Measurements from ENCODE around the gene CD74. TPM values are rescaled to one million over a fixed set of nuclear protein-coding genes. Genes with fewer than 3 reads are reported as not detected.

CD74 gene
- total RNA-seq, 1 donor from 2014 or later: 16.1 TPM

- DNase-seq (ENCODE audit: low spot score in 2 of 2, unreplicated experiment in 2 of 2): no peak
- Mint-ChIP-seq H3K4me3 (no peak overlapping the region), H3K27me3 (ENCODE audit: low read depth) (no peaks in the 10 kb centered on the region), H3K9me3 (no peaks in the 10 kb centered on the region), H3K4me1 (no peaks in the 10 kb centered on the region), H3K36me3 (peaks cover 15% of the 10 kb centered on the region), H3K27ac (no peak overlapping the region)
- TF ChIP-seq, protein P1, sequence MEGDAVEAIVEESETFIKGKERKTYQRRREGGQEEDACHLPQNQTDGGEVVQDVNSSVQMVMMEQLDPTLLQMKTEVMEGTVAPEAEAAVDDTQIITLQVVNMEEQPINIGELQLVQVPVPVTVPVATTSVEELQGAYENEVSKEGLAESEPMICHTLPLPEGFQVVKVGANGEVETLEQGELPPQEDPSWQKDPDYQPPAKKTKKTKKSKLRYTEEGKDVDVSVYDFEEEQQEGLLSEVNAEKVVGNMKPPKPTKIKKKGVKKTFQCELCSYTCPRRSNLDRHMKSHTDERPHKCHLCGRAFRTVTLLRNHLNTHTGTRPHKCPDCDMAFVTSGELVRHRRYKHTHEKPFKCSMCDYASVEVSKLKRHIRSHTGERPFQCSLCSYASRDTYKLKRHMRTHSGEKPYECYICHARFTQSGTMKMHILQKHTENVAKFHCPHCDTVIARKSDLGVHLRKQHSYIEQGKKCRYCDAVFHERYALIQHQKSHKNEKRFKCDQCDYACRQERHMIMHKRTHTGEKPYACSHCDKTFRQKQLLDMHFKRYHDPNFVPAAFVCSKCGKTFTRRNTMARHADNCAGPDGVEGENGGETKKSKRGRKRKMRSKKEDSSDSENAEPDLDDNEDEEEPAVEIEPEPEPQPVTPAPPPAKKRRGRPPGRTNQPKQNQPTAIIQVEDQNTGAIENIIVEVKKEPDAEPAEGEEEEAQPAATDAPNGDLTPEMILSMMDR (IDR thresholded peaks at IDR 0.05; ENCODE audit: unreplicated experiment): no peak
These were observed 23.0 kb downstream of the CD74 start for GRCh38 chr5:150389531-150390266.

DNA sequence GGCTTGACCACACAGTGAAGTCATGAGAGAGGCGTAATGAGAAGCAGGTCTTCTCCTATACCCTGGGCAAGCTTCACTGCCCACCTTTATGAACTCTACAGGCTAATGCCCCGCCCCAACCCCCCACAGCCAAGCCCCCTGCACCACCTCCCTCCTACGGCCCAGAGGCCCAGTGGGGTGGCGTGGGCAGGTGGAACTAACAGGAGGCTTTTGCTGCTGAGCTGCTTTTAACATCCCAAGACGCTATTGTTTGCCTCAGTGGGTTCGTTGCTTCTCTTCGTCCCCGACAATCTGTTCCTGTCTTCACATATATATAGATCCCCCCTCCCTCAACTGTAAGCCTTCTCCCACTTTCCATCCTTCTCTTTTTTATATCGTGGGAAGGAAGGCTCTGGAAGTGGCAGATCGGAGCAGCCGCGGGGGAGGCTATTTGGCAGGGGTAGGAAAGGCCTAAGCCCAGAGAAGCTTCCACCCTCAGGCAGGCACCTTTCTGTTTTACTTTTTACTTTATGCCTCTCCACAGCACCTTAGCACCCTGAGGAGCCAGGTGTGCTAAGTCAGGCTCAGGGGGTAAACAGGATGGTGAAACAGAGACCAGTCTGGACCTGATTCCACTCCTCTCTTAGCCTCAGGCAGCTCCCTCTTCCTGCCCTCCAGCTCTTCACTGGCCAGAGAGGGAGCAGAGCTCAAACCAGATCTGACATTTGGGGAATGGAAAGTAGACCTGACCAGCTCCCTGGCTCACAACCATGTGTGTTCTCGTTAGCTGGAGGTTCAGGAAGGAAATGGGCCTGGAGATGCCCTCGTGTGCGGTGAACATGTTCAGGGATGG lies 26.5 kb downstream of the CD74 start:
- Mint-ChIP-seq H3K36me3 (peaks cover 14% of the 10 kb centered on the region), H3K4me1 (no peaks in the 10 kb centered on the region), H3K27me3 (ENCODE audit: low read depth) (no peaks in the 10 kb centered on the region), H3K9me3 (no peaks in the 10 kb centered on the region), H3K4me3 (no peak overlapping the region), H3K27ac (no peak overlapping the region)
- DNase-seq (ENCODE audit: low spot score in 2 of 2, unreplicated experiment in 2 of 2): no peak
- TF ChIP-seq, protein P1 (IDR thresholded peaks at IDR 0.05; ENCODE audit: unreplicated experiment): no peak

DNA sequence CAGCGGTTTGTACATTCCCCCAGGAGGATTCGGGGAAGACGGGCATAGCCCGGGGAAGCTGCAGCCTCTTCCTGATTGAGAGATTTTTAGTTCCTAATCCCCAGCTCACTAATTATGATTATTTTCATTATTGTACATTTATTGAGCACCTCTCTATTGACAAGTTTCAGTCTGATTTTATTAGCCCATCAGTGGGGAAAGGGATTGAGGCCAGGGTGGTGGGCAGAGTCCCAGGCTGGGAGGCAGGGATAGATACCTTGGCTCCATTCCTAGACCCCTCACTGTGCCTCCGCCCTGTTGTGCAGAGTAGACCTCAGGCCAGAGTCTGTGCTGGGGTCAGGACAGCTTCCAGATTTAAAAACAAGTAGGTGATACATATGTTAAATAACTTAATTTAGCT lies 28.0 kb downstream of the CD74 start:
- no peaks in the 10 kb centered on the region for H3K9me3 Mint-ChIP-seq
- no peaks in the 10 kb centered on the region for H3K4me1 Mint-ChIP-seq
- H3K27ac Mint-ChIP-seq: no peak overlapping the region
- no peaks in the 10 kb centered on the region for H3K27me3 Mint-ChIP-seq (ENCODE audit: low read depth)
- H3K4me3 Mint-ChIP-seq: no peak overlapping the region
- peaks cover 18% of the 10 kb centered on the region for H3K36me3 Mint-ChIP-seq
- DNase-seq (ENCODE audit: low spot score in 2 of 2, unreplicated experiment in 2 of 2): no peak
- TF ChIP-seq, protein P1 (IDR thresholded peaks at IDR 0.05; ENCODE audit: unreplicated experiment): no peak

DNA sequence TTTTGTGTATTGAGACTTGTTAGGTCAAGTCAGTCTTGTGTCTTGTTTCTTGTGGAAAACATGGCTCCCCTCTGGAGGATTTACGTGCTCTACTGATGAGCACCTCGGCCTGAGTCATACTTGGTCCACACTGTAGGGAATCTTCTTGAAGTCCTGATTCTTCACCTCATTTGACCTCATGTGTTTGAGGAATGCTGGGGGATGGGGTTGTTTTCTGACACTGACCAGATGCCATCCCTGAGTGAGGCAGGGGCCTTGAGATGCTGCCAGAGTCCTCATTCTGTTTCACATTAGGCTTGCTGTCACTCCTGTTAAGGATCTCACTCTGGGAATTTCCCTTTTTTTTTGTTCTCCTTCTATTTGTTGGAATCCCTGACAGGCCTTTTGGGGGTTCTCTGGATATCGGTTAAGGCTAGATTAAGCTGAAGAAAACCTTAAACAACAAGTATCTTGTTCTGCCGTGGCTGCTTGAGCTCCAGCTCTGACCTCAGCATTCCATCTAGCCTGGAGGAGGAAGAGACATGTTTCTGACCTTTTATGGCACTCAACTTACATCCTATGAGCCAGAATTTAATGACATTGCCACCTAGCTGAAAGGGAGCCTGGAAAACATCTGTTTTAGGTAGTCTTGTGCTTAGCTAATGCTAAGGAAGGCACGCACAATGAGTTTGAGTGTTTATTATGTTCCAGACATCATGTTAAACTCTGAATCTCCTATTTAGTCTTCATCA lies 34.6 kb downstream of the CD74 start:
- Mint-ChIP-seq H3K27me3 (ENCODE audit: low read depth) (no peaks in the 10 kb centered on the region), H3K9me3 (no peaks in the 10 kb centered on the region), H3K36me3 (peaks cover 42% of the 10 kb centered on the region), H3K4me1 (peaks cover 14% of the 10 kb centered on the region), H3K4me3 (no peak overlapping the region), H3K27ac (peak overlapping the region; percentile 85)
- DNase-seq (ENCODE audit: low spot score in 2 of 2, unreplicated experiment in 2 of 2): no peak
- TF ChIP-seq, protein P1 (IDR thresholded peaks at IDR 0.05; ENCODE audit: unreplicated experiment): no peak

DNA sequence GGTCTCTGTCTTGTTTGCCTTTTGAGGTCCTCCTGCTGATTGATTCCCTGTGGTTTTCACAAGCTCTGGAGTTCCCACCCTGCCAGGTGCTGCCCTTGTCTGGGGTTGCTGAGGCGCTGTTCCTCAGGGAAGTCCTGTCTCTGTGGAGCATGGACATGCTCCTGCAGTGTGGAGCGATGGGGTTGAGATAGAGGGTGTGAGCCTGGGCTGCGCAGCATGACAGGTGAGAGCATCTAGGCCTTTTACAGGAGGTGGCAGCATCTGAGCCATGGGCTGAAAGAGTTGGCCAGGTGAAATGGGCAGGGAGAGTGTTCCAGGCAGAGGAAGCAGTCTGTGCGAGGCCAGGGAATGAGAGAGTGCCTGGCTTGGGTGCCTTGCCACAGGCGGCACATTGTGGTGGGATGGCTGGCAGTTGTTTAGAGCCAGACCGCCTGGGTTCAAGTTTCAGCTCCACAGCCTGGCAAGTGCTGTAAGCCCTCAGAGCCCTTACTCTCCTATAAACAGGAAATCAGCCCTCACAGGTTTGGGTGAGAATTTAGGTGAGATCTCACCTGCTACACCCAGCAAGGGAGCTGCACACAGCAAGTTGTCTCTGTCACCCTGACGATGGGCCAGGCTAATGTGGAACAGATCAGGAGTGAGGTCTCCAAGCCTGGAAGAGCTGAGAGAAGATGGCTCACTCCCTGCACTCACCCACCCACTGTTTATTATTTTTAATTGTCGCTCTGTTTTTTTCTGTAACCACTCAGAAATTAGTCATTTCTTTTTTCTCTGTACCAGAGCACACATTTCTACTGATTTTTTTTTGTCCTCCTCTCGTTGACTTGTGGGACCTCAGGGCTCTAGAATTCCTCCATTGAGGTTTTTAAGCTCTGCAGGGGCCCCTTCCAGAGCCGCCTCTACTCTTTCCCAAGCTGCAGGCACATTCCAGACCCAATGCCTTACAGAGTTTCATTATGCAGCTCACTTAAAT lies 35.6 kb downstream of the CD74 start:
- Mint-ChIP-seq H3K36me3 (peaks cover 50% of the 10 kb centered on the region), H3K27ac (peak overlapping the region; percentile 85), H3K27me3 (ENCODE audit: low read depth) (no peaks in the 10 kb centered on the region), H3K4me1 (peaks cover 14% of the 10 kb centered on the region), H3K4me3 (no peak overlapping the region), H3K9me3 (no peaks in the 10 kb centered on the region)
- no peak for DNase-seq (ENCODE audit: low spot score in 2 of 2, unreplicated experiment in 2 of 2)
- TF ChIP-seq, protein P1 (IDR thresholded peaks at IDR 0.05; ENCODE audit: unreplicated experiment): no peak
